ENCODE data around the gene FARS2. TPM values are rescaled to one million over a fixed set of nuclear protein-coding genes. Genes with fewer than 3 reads are reported as not detected.

The FARS2 gene
- total RNA-seq, 1 experiment from 2014 or later = 17.8 TPM

GRCh38 chr6:5663259-5663658, 401.9 kb downstream of the FARS2 start:
- no peak overlapping the region for H3K27ac ChIP-seq (ENCODE audit: low read depth, low read length, poor library complexity, severe bottlenecking)
- POLR2A ChIA-PET (ENCODE audit: low non-redundant PET) = no interaction called here
- CTCF ChIA-PET = no interaction called here
- no TSS peak for BruUV-seq (replicated peaks)
- TF ChIP-seq CTCF (conservative IDR thresholded peaks at IDR 0.05; ENCODE audit: low read depth, low read length) (no peak), EZH2 (IDR thresholded peaks at IDR 0.05; ENCODE audit: borderline replicate concordance, low read depth, low read length, poor library complexity, severe bottlenecking) (no peak)
- no peaks in the 10 kb centered on the region for H3K27me3 ChIP-seq (replicated peaks; ENCODE audit: insufficient read depth, low read depth, low read length, poor library complexity)
- H3K4me3 ChIP-seq (ENCODE audit: low read depth, low read length, poor library complexity, severe bottlenecking) = no peak overlapping the region
- H3K4me1 ChIP-seq (ENCODE audit: insufficient read depth, low read length, poor library complexity, severe bottlenecking) = no peaks in the 10 kb centered on the region
- intact Hi-C loops (cut with micrococcal nuclease; ENCODE audit: unreplicated experiment) = no loop called here
- H3K36me3 ChIP-seq (ENCODE audit: insufficient read depth, low read length, poor library complexity, severe bottlenecking) = no peaks in the 10 kb centered on the region
- H3K9me3 ChIP-seq (ENCODE audit: low read depth, low read length, poor library complexity, severe bottlenecking) = no peaks in the 10 kb centered on the region
- no peak for DNase-seq (ENCODE audit: low spot score)

- Histone ChIP-seq H3K36me3 (ENCODE audit: insufficient read depth, low read length, poor library complexity, severe bottlenecking) (no peaks in the 10 kb centered on the region), H3K27ac (ENCODE audit: low read depth, low read length, poor library complexity, severe bottlenecking) (no peak overlapping the region), H3K27me3 (replicated peaks; ENCODE audit: insufficient read depth, low read depth, low read length, poor library complexity) (no peaks in the 10 kb centered on the region), H3K9me3 (ENCODE audit: low read depth, low read length, poor library complexity, severe bottlenecking) (no peaks in the 10 kb centered on the region), H3K4me1 (ENCODE audit: insufficient read depth, low read length, poor library complexity, severe bottlenecking) (no peaks in the 10 kb centered on the region), H3K4me3 (ENCODE audit: low read depth, low read length, poor library complexity, severe bottlenecking) (no peak overlapping the region)
- intact Hi-C loops (cut with micrococcal nuclease; ENCODE audit: unreplicated experiment) = no loop called here
- DNase-seq (ENCODE audit: low spot score) = no peak
- BruUV-seq (replicated peaks) = no TSS peak
- ChIA-PET CTCF (no interaction called here), POLR2A (ENCODE audit: low non-redundant PET) (no interaction called here)
- TF ChIP-seq EZH2 (IDR thresholded peaks at IDR 0.05; ENCODE audit: borderline replicate concordance, low read depth, low read length, poor library complexity, severe bottlenecking) (no peak), CTCF (conservative IDR thresholded peaks at IDR 0.05; ENCODE audit: low read depth, low read length) (no peak)
Observed at GRCh38 chr6:5663739-5664138, 402.4 kb downstream of the FARS2 start.

- no peak overlapping the region for H3K27ac ChIP-seq (ENCODE audit: low read depth, low read length, poor library complexity, severe bottlenecking)
- H3K36me3 ChIP-seq (ENCODE audit: insufficient read depth, low read length, poor library complexity, severe bottlenecking) = no peaks in the 10 kb centered on the region
- no peak for TF ChIP-seq CTCF (conservative IDR thresholded peaks at IDR 0.05; ENCODE audit: low read depth, low read length)
- TF ChIP-seq EZH2 (IDR thresholded peaks at IDR 0.05; ENCODE audit: borderline replicate concordance, low read depth, low read length, poor library complexity, severe bottlenecking) = no peak
- peaks cover 1% of the 10 kb centered on the region for H3K4me1 ChIP-seq (ENCODE audit: insufficient read depth, low read length, poor library complexity, severe bottlenecking)
- intact Hi-C loops (cut with micrococcal nuclease; ENCODE audit: unreplicated experiment) = no loop called here
- DNase-seq (ENCODE audit: low spot score) = no peak
- H3K4me3 ChIP-seq (ENCODE audit: low read depth, low read length, poor library complexity, severe bottlenecking) = no peak overlapping the region
- ChIA-PET POLR2A (ENCODE audit: low non-redundant PET) (no interaction called here), CTCF (no interaction called here)
- BruUV-seq (replicated peaks) = no TSS peak
- H3K9me3 ChIP-seq (ENCODE audit: low read depth, low read length, poor library complexity, severe bottlenecking) = no peaks in the 10 kb centered on the region
- no peaks in the 10 kb centered on the region for H3K27me3 ChIP-seq (replicated peaks; ENCODE audit: insufficient read depth, low read depth, low read length, poor library complexity)
Observed at GRCh38 chr6:5664149-5664548, 402.8 kb downstream of the FARS2 start.

All from A673 (cell line).